Lower leg skin (tissue), 4 donors: ENCODE data around the gene MYORG. TPM values are rescaled to one million over a fixed set of nuclear protein-coding genes. Genes with fewer than 3 reads are reported as not detected.

Source experiments
- DNase-seq, 2 donors: peaks; one replicate each; pipeline ENCODE4 v3.0.0-alpha.2; 2019; ENCODE audit warnings: low spot score in 2 of 2
- H3K4me3 ChIP-seq: fragments of 200-600 bp; sonication (generic); 2 replicates; pipeline ENCODE4 v1.5.1; 2017; ENCODE audit warnings: mild to moderate bottlenecking, low read depth; ENCODE audit not compliant: poor library complexity, severe bottlenecking
- POLR2A ChIP-seq, 2 donors: fragments of 450-650 bp; IDR thresholded peaks; one replicate each; pipeline ENCODE4 v1.6.1; 2016 to 2017; ENCODE audit warnings: antibody characterized with exemption in 2 of 2, mild to moderate bottlenecking in 1 of 2, moderate library complexity in 1 of 2
- WGBS, 2 donors: methylation state at CpG; one replicate each; pipeline ENCODE4 v1.1.5; 2018; 5-methylcytosine and 5-hydroxymethylcytosine counted together
- intact Hi-C: fragments of 100-400 bp; cut with DNase I; formaldehyde crosslinking; loops from one replicate; pipeline ENCODE4 v1.15.0; 2023; ENCODE audit warnings: low total_unique reads
- total RNA-seq, 4 donors: library from RNA; depleted of rRNA; stranded (reverse); fragments of >200 nt; gene quantifications; one replicate each; pipeline ENCODE4 v1.1.0, GENCODE V29; 2016
- TF ChIP-seq, protein P1 (sequence below), 3 donors: fragments of 450-650 bp; IDR thresholded peaks; one replicate each; pipeline ENCODE4 v1.5.1; 2016; ENCODE audit warnings: antibody characterized with exemption in 3 of 3, mild to moderate bottlenecking in 3 of 3, moderate library complexity in 2 of 3

MYORG gene
- total RNA-seq, 4 donors from 2014 or later, result 4.3 to 13.6 (median 6.1) TPM

DNA sequence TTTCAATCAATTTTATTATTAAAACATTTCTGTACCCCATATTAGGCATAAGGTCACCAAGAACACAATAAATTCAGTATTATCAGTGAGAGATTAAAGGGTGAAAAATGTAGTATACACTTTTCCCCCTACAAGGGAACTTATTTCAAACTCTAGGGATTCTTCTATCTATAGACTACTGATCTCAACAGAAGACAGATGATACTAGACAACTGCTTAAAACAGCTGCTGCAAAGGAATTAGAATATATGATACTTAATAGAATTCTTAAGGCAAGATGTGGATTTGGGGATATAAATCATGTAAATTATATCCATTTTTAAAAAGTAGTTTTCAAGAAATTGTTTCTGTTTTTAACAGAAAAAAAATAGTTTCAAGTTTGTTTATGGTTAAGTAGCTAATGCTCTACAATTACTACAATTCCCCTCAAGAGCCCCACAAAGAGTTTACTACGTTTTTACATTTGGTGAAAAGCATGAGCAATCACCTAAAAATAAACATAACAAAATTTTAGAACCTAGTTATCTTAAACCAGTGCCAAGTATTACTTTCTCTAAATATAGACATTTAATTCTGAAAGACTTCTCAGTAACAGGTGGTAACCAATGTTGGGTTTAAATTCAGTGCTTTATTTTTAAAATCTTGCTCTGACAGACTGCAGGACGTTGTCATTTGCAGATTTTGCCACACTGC, 53.7 kb downstream of the MYORG start:
- intact Hi-C loops, result no loop called here
- no peak overlapping the region for H3K4me3 ChIP-seq
- 54 to 65% methylated on average over 2 of the region's 2 CpGs for WGBS, 2 donors
- no peak for TF ChIP-seq POLR2A (IDR thresholded peaks at IDR 0.05)
- TF ChIP-seq, protein P1, sequence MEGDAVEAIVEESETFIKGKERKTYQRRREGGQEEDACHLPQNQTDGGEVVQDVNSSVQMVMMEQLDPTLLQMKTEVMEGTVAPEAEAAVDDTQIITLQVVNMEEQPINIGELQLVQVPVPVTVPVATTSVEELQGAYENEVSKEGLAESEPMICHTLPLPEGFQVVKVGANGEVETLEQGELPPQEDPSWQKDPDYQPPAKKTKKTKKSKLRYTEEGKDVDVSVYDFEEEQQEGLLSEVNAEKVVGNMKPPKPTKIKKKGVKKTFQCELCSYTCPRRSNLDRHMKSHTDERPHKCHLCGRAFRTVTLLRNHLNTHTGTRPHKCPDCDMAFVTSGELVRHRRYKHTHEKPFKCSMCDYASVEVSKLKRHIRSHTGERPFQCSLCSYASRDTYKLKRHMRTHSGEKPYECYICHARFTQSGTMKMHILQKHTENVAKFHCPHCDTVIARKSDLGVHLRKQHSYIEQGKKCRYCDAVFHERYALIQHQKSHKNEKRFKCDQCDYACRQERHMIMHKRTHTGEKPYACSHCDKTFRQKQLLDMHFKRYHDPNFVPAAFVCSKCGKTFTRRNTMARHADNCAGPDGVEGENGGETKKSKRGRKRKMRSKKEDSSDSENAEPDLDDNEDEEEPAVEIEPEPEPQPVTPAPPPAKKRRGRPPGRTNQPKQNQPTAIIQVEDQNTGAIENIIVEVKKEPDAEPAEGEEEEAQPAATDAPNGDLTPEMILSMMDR (IDR thresholded peaks at IDR 0.05), result no peak
- no peak for DNase-seq

DNA sequence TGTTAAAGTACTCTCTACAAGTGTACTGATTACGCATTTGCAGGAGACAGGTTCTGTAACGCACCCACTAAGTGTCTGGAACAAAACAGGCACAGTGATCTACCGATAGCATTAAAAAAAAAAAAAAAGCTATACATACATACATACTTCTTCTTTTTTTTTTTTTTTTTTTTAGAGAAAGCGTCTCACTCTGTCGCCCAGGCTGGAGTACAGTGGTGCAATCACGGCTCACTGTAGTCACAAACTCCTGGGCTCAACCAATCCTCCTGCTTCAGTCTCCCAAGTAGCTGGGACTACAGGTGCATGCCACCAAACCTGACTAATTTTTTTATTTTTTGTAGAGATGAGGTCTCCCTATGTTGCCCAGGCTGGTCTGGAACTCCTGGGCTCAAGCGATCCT, 55.2 kb downstream of the MYORG start:
- no peak overlapping the region for H3K4me3 ChIP-seq
- WGBS, 2 donors, result 93 to 97% methylated on average over 7 of the region's 7 CpGs
- intact Hi-C loops, result no loop called here

DNA sequence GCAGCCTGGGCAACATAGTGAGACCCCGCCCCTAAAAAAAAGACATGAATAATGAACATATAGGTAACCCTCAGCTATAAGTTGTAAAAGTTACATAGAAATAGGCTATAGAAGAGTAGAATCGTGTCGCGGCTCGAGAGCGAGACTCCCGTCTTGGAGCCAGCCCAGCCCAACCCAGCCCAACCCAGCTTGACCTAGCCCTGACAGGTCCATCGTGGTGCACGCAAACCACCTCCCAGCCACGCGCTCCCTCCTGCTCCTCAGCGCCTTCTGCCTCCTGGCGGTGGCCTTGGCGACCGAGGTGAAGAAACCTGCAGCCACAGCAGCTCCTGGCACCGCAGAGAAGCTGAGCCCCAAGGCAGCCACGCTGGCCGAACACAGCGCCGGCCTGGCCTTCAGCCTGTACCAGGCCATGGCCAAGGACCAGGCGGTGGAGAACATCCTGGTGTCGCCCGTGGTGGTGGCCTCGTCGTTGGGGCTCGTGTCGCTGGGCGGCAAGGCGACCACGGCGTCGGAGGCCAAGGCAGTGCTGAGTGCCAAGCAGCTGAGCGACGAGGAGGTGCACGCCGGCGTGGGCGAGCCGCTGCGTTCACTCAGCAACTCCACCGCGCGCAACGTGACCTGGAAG, 58.4 kb downstream of the MYORG start:
- no peak for DNase-seq
- WGBS, 2 donors, result 93 to 96% methylated on average over 33 to 42 of the region's 44 CpGs
- no peak for TF ChIP-seq POLR2A (IDR thresholded peaks at IDR 0.05)
- TF ChIP-seq, protein P1 (IDR thresholded peaks at IDR 0.05), result no peak
- H3K4me3 ChIP-seq, result no peak overlapping the region
- intact Hi-C loops, result no loop called here

More for the DNA sequence above, 55.2 kb downstream of the MYORG start:
- TF ChIP-seq POLR2A (IDR thresholded peaks at IDR 0.05), result no peak
- TF ChIP-seq, protein P1 (IDR thresholded peaks at IDR 0.05), result no peak
- DNase-seq, result no peak

DNA sequence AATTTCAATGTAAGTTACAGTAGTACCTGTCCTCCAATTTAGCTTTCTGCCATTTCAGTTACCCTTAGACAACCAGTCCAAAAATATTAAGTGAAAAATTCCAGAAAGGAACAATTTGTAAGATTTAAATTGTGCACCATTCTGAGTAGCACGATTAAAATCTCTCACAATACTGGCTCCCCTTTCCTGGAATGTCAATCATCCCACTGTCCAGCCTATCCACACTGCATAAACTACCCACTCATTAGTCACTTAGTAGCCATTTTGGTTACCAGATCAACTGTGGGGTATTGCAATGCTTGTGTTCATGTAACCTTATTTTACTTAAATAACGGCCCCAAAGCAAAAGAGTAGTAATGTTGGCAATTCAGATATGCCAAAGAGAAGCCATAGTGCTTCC, 59.3 kb downstream of the MYORG start:
- WGBS, 2 donors, result 86 to 90% methylated on average over 2 of the region's 2 CpGs
- TF ChIP-seq, protein P1 (IDR thresholded peaks at IDR 0.05), result no peak
- intact Hi-C loops, result no loop called here
- no peak for DNase-seq
- H3K4me3 ChIP-seq, result no peak overlapping the region

Other genes with a start within 250 kb of the MYORG start
- 10 to 100 TPM; 40.0 to 63.7 (median 53.2) TPM for gene UBAP1, start 197.9 kb downstream of the MYORG start, total RNA-seq
- gene KIF24, start 47.6 kb downstream of the MYORG start, total RNA-seq, result 1 to 10 TPM in 2 of 4 donors, under 1 TPM in 2; 0.42 to 1.4 (median 0.99) TPM
- gene NUDT2, start 47.3 kb downstream of the MYORG start, total RNA-seq, result 10 to 100 TPM; 15.1 to 27.1 (median 20.2) TPM
- 10 to 100 TPM; 12.6 to 19.7 (median 13.5) TPM for gene FAM219A, start 81.7 kb upstream of the MYORG start, total RNA-seq
- gene DNAI1, start 81.9 kb upstream of the MYORG start, total RNA-seq, result not detected
- 1 to 10 TPM in 2 of 4 donors, under 1 TPM in 1, not detected in 1; 0.91 to 7.6 (median 2.6) TPM for gene ENHO, start 146.1 kb upstream of the MYORG start, total RNA-seq
- 10 to 100 TPM in 1 of 4 donors, 1 to 10 TPM in 3; 2.5 to 13.4 (median 3.9) TPM for gene CNTFR, start 212.8 kb upstream of the MYORG start, total RNA-seq
- gene RPP25L, start 235.2 kb upstream of the MYORG start, total RNA-seq, result 10 to 100 TPM; 17.0 to 39.0 (median 26.6) TPM
- 100 to 1,000 TPM in 3 of 4 donors, 10 to 100 TPM in 1; 80.8 to 166 (median 127) TPM for gene DCTN3, start 243.6 kb upstream of the MYORG start, total RNA-seq